Effector memory CD4-positive, alpha-beta T cell (primary cell): ENCODE results near the gene JMJD1C.

ENCODE experiments used
- DNase-seq, 3 donors: peaks; one replicate each; pipeline ENCODE4 v3.0.0-alpha.2; 2020
- H3K27ac ChIP-seq: 2 replicates; pipeline ENCODE4 v1.7.0; 2013; ENCODE audit warnings: mild to moderate bottlenecking, low read length, moderate library complexity; ENCODE audit not compliant: insufficient read depth, poor library complexity, severe bottlenecking
- H3K27me3 ChIP-seq: replicated peaks from 2 replicates; pipeline ENCODE4 v1.7.0; 2013; ENCODE audit warnings: mild to moderate bottlenecking, low read length; ENCODE audit not compliant: insufficient read depth, control insufficient read depth, poor library complexity, severe bottlenecking
- H3K36me3 ChIP-seq: 2 replicates; pipeline ENCODE4 v1.7.0; 2013; ENCODE audit warnings: mild to moderate bottlenecking, low read length, moderate library complexity; ENCODE audit not compliant: control insufficient read depth, insufficient read depth
- H3K4me1 ChIP-seq: 2 replicates; pipeline ENCODE4 v1.7.0; 2013; ENCODE audit warnings: low read length, mild to moderate bottlenecking; ENCODE audit not compliant: control insufficient read depth, insufficient read depth, poor library complexity, severe bottlenecking
- H3K4me3 ChIP-seq: 2 replicates; pipeline ENCODE4 v1.7.0; 2013; ENCODE audit warnings: low read length, low read depth, mild to moderate bottlenecking; ENCODE audit not compliant: insufficient read depth, poor library complexity, severe bottlenecking
- H3K9me3 ChIP-seq: 2 replicates; pipeline ENCODE4 v1.7.0; 2013; ENCODE audit warnings: mild to moderate bottlenecking, low read length, moderate library complexity; ENCODE audit not compliant: control insufficient read depth

The JMJD1C gene

GRCh38 chr10:63481815-63482421 is 16.1 kb upstream of the JMJD1C start:
- DNase-seq = no peak
- H3K4me3 ChIP-seq = no peak overlapping the region
- H3K27me3 ChIP-seq = no peaks in the 10 kb centered on the region
- no peaks in the 10 kb centered on the region for H3K36me3 ChIP-seq
- H3K27ac ChIP-seq = no peak overlapping the region
- H3K4me1 ChIP-seq = no peaks in the 10 kb centered on the region
- no peaks in the 10 kb centered on the region for H3K9me3 ChIP-seq

- no peaks in the 10 kb centered on the region for H3K36me3 ChIP-seq
- H3K27me3 ChIP-seq = no peaks in the 10 kb centered on the region
- no peaks in the 10 kb centered on the region for H3K9me3 ChIP-seq
- no peak for DNase-seq
- H3K27ac ChIP-seq = no peak overlapping the region
- no peak overlapping the region for H3K4me3 ChIP-seq
- H3K4me1 ChIP-seq = no peaks in the 10 kb centered on the region
Observed at GRCh38 chr10:63480237-63480636, 14.5 kb upstream of the JMJD1C start.

GRCh38 chr10:63478564-63478963 is 12.8 kb upstream of the JMJD1C start:
- Histone ChIP-seq H3K4me1 (no peaks in the 10 kb centered on the region), H3K27me3 (no peaks in the 10 kb centered on the region), H3K27ac (no peak overlapping the region), H3K9me3 (no peaks in the 10 kb centered on the region), H3K36me3 (no peaks in the 10 kb centered on the region), H3K4me3 (no peak overlapping the region)
- no peak for DNase-seq

GRCh38 chr10:63477927-63478326 is 12.2 kb upstream of the JMJD1C start:
- Histone ChIP-seq H3K27ac (no peak overlapping the region), H3K27me3 (no peaks in the 10 kb centered on the region), H3K4me1 (no peaks in the 10 kb centered on the region), H3K9me3 (no peaks in the 10 kb centered on the region), H3K4me3 (no peak overlapping the region), H3K36me3 (no peaks in the 10 kb centered on the region)
- no peak for DNase-seq

- no peaks in the 10 kb centered on the region for H3K4me1 ChIP-seq
- no peaks in the 10 kb centered on the region for H3K36me3 ChIP-seq
- H3K27ac ChIP-seq = no peak overlapping the region
- H3K9me3 ChIP-seq = no peaks in the 10 kb centered on the region
- no peaks in the 10 kb centered on the region for H3K27me3 ChIP-seq
- DNase-seq = no peak
- H3K4me3 ChIP-seq = no peak overlapping the region
Observed at GRCh38 chr10:63474488-63474887, 8.7 kb upstream of the JMJD1C start.

GRCh38 chr10:63470928-63471327 is 5.2 kb upstream of the JMJD1C start:
- no peaks in the 10 kb centered on the region for H3K27me3 ChIP-seq
- H3K9me3 ChIP-seq = no peaks in the 10 kb centered on the region
- no peak overlapping the region for H3K27ac ChIP-seq
- H3K36me3 ChIP-seq = no peaks in the 10 kb centered on the region
- DNase-seq = no peak
- peaks cover 5% of the 10 kb centered on the region for H3K4me1 ChIP-seq
- no peak overlapping the region for H3K4me3 ChIP-seq

- no peak for DNase-seq
- Histone ChIP-seq H3K9me3 (no peaks in the 10 kb centered on the region), H3K27me3 (no peaks in the 10 kb centered on the region), H3K36me3 (no peaks in the 10 kb centered on the region), H3K4me3 (no peak overlapping the region), H3K27ac (no peak overlapping the region), H3K4me1 (peaks cover 12% of the 10 kb centered on the region)
Observed at GRCh38 chr10:63468947-63469346, 3.2 kb upstream of the JMJD1C start.

- Histone ChIP-seq H3K27ac (no peak overlapping the region), H3K36me3 (no peaks in the 10 kb centered on the region)
- DNase-seq = no peak
Observed at GRCh38 chr10:63467841-63468240, 2.1 kb upstream of the JMJD1C start.

GRCh38 chr10:63466144-63466935 is 563 bp upstream of the JMJD1C start:
- Histone ChIP-seq H3K27ac (peak overlapping the region; percentile 74), H3K4me3 (peak overlapping the region; percentile 100), H3K36me3 (no peaks in the 10 kb centered on the region), H3K9me3 (no peaks in the 10 kb centered on the region), H3K4me1 (peaks cover 12% of the 10 kb centered on the region), H3K27me3 (no peaks in the 10 kb centered on the region)
- DNase-seq = no peak

More at GRCh38 chr10:63467841-63468240, 2.1 kb upstream of the JMJD1C start:
- no peaks in the 10 kb centered on the region for H3K9me3 ChIP-seq
- H3K4me1 ChIP-seq = peaks cover 12% of the 10 kb centered on the region
- H3K27me3 ChIP-seq = no peaks in the 10 kb centered on the region
- H3K4me3 ChIP-seq = no peak overlapping the region
